ENCODE data around the gene STIM2.

STIM2 gene

GRCh38 chr4:27068151-27068867 is 207.7 kb downstream of the STIM2 start:
- in situ Hi-C loops (cut with MboI; ENCODE audit: low sequenced_read_pairs) = no loop called here

Data from HL-60/S4 treated with phorbol 12-myristate 13-acetate at 8.2 ng/mL for 4 days and 3 days (cell line).